ENCODE data around the gene FLCN.

- TF ChIP-seq CTCF (IDR thresholded peaks at IDR 0.05) = no peak
- no peak for TF ChIP-seq POLR2A (IDR thresholded peaks at IDR 0.05)
Measured at GRCh38 chr17:17215575-17215974, 21.4 kb downstream of the FLCN start.

All from adrenal gland (tissue), 5 donors.